SU-DHL-6 (cell line): ENCODE data around the gene TIMM44.
A peak's percentile ranks its signal among the peaks of the same experiment; 100 is the strongest.

ENCODE experiments used
- H2AFZ ChIP-seq: fragments of 200-600 bp; sonication (generic); 2 replicates; pipeline ENCODE4 v1.6.1; 2014; ENCODE audit warnings: low read depth, mild to moderate bottlenecking, moderate library complexity, mixed read lengths, antibody characterized with exemption, low read length; ENCODE audit not compliant: severe bottlenecking
- H3F3A ChIP-seq: fragments of 200-600 bp; shearing (Covaris generic); 2 replicates; pipeline ENCODE4 v1.6.0; 2016; ENCODE audit warnings: antibody characterized with exemption, mild to moderate bottlenecking; ENCODE audit not compliant: insufficient read depth
- H3K27ac ChIP-seq: fragments of 200-600 bp; sonication (generic); 2 replicates; pipeline ENCODE4 v1.5.1; 2016; ENCODE audit warnings: low read depth, mild to moderate bottlenecking, low read length, moderate library complexity, mixed read lengths
- H3K27me3 ChIP-seq: fragments of 200-600 bp; sonication (generic), shearing (Covaris generic); 2 replicates; pipeline ENCODE4 v1.6.0; 2014; ENCODE audit warnings: mild to moderate bottlenecking, low read length
- H3K36me3 ChIP-seq: fragments of 200-600 bp; sonication (generic); 2 replicates; pipeline ENCODE4 v1.6.1; 2014; ENCODE audit warnings: mild to moderate bottlenecking, low read length, mixed read lengths
- H3K4me2 ChIP-seq: fragments of 300-600, 200-600 bp; shearing (Covaris generic), sonication (generic); 2 replicates; pipeline ENCODE4 v1.6.0; 2014; ENCODE audit warnings: low read length, low read depth, mild to moderate bottlenecking; ENCODE audit not compliant: poor library complexity, severe bottlenecking
- H3K4me3 ChIP-seq: fragments of 200-600 bp; sonication (generic); 2 replicates; pipeline ENCODE4 v1.5.1; 2014; ENCODE audit warnings: antibody characterized with exemption, low read length, mild to moderate bottlenecking, mixed read lengths; ENCODE audit not compliant: insufficient read depth, poor library complexity, severe bottlenecking
- H3K79me2 ChIP-seq: fragments of 200-600 bp; sonication (generic); 2 replicates; pipeline ENCODE4 v1.6.1; 2014; ENCODE audit warnings: mild to moderate bottlenecking, low read length, moderate library complexity; ENCODE audit not compliant: insufficient read depth
- H3K9ac ChIP-seq: fragments of 200-600 bp; sonication (generic); 2 replicates; pipeline ENCODE4 v1.7.0; 2014; ENCODE audit warnings: mild to moderate bottlenecking, low read length
- H3K9me2 ChIP-seq: fragments of 200-600 bp; sonication (generic); replicated peaks from 2 replicates; pipeline ENCODE4 v1.6.1; 2014; ENCODE audit warnings: low read length; ENCODE audit not compliant: insufficient read depth
- H3K9me3 ChIP-seq: fragments of 200-600 bp; sonication (generic); 2 replicates; pipeline ENCODE4 v1.6.1; 2014; ENCODE audit warnings: low read length, mixed read lengths; ENCODE audit not compliant: insufficient read depth
- H4K20me1 ChIP-seq: fragments of 200-600 bp; sonication (generic); 2 replicates; pipeline ENCODE4 v1.6.1; 2014; ENCODE audit warnings: low read depth, mild to moderate bottlenecking, antibody characterized with exemption, low read length, moderate library complexity, mixed read lengths
- EZH2phosphoT487 ChIP-seq: fragments of 200-600 bp; sonication (generic), shearing (Covaris generic); conservative IDR thresholded peaks from 2 replicates; pipeline ENCODE4 v1.6.1; 2018; ENCODE audit warnings: mild to moderate bottlenecking, antibody characterized with exemption, low read length, moderate library complexity, mixed read lengths
- TF ChIP-seq, protein P1 (sequence below): fragments of 200-600 bp; sonication (generic); IDR thresholded peaks from one replicate; pipeline ENCODE4 v1.5.1; 2017; ENCODE audit warnings: antibody characterized with exemption, mild to moderate bottlenecking, low read length, moderate library complexity; ENCODE audit not compliant: insufficient read depth, poor library complexity, severe bottlenecking

Gene TIMM44

DNA sequence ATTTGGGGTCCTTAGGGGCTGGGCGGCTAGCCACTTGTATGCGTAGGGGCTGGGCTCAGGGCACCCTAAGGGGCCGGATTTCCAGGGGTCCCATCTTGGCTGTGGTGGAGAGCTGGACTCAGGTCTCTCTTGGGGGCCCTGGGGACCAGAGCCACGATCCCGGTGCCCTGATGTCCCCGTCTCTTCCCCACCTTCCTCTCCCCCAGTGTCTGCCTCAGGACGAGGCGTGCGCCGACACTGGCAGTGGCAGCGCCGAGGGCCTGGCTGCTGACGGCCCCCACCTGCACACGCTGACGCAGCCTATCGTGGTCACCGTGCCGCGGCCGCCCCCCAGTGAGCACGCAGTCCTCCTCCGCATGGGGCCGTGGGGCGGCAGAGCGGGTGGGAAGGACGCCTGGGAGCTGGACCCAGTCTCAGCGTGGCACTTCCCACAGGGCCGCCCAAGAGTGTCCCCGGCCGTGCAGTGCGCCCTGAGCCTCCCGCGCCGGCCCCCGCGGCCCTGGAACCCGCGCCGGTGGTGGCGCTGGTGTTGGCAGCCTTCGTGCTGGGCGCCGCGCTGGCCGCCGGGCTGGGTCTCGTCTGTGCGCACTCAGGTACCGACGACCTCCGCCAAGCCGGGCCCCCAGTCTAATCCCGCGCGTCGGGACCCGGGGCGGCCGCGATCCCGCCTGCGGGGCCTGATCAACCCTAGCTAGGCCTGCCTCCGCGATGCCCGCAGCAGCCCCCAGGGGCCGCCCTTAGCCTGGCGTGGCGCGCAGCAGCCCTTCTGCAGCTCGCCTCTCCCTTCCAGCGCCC lies 26.0 kb downstream of the TIMM44 start:
- Histone ChIP-seq H3K9me2 (no peaks in the 10 kb centered on the region), H3K27ac (no peak overlapping the region), H4K20me1 (no peaks in the 10 kb centered on the region), H3K36me3 (no peaks in the 10 kb centered on the region), H3K4me2 (no peak overlapping the region), H3F3A (0 out of 2 replicates have a peak, but pooled peaks cover 3% of the 10 kb centered on the region), H3K9me3 (no peaks in the 10 kb centered on the region), H3K4me3 (no peak overlapping the region), H3K79me2 (no peaks in the 10 kb centered on the region), H2AFZ (no peak overlapping the region), H3K27me3 (no peaks in the 10 kb centered on the region), H3K9ac (no peak overlapping the region)
- TF ChIP-seq, protein P1, sequence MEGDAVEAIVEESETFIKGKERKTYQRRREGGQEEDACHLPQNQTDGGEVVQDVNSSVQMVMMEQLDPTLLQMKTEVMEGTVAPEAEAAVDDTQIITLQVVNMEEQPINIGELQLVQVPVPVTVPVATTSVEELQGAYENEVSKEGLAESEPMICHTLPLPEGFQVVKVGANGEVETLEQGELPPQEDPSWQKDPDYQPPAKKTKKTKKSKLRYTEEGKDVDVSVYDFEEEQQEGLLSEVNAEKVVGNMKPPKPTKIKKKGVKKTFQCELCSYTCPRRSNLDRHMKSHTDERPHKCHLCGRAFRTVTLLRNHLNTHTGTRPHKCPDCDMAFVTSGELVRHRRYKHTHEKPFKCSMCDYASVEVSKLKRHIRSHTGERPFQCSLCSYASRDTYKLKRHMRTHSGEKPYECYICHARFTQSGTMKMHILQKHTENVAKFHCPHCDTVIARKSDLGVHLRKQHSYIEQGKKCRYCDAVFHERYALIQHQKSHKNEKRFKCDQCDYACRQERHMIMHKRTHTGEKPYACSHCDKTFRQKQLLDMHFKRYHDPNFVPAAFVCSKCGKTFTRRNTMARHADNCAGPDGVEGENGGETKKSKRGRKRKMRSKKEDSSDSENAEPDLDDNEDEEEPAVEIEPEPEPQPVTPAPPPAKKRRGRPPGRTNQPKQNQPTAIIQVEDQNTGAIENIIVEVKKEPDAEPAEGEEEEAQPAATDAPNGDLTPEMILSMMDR: peak; percentile 17
- TF ChIP-seq EZH2phosphoT487: no peak

DNA sequence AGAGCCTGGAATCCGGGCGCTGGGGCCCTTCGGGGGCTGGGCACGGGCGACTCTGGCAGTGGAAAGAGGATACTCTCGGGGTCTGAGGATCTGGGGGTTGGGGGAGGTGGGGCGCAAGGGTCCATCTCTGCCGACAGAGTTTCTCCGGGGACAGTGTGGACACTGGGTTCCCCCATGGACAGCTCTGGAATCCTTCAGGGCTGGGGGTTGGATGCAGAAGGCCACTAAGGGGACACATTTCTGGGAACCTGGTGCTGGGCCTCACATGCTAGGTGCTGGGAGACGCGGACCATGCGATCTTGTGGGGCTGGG lies 26.6 kb downstream of the TIMM44 start:
- Histone ChIP-seq H3K27me3 (no peaks in the 10 kb centered on the region), H3F3A (0 out of 2 replicates have a peak, but pooled peaks cover 3% of the 10 kb centered on the region), H3K9me3 (no peaks in the 10 kb centered on the region), H3K9me2 (no peaks in the 10 kb centered on the region), H3K4me2 (peak overlapping the region; percentile 38), H2AFZ (no peak overlapping the region), H3K9ac (no peak overlapping the region), H3K79me2 (no peaks in the 10 kb centered on the region), H4K20me1 (no peaks in the 10 kb centered on the region), H3K4me3 (no peak overlapping the region), H3K36me3 (no peaks in the 10 kb centered on the region), H3K27ac (no peak overlapping the region)
- TF ChIP-seq, protein P1: no peak
- peak; percentile 17; the same call in 1 of the 2 replicates for TF ChIP-seq EZH2phosphoT487

DNA sequence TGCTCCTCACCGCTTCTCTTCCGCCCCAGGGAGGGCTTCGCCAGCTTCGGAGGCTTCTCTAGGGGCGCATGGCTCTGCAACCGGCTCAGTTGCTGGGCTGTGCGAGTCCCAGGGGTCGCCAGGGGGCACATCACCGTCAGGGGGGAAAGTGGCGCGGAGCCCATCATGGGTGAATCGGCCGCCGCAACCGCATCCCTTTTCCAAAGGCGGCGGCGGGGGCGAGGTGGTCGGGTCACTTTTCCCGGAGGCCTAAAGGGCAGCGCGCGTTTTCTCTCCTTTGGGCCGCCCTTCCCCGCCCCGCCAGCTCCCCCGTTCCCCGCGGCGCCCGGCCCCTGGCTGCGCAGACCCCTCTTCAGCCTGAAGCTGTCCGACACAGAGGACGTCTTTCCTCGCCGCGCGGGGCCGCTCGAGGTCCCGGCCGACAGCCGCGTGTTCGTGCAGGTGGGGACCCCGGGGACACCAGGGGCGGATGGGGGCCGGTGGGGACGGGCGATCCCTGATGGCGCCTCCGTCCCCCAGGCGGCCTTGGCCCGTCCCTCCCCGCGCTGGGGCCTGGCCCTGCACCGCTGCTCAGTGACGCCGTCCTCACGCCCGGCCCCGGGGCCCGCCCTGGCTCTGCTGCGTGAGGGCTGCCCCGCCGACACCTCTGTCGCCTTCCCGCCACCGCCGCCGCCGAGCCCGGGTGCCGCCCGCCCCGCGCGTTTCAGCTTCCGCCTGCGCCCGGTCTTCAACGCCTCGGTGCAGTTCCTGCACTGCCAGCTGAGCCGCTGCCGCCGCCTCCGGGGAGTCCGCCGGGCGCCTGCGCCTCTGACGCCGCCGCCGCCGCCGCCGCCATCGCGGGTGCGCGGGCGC lies 27.1 kb downstream of the TIMM44 start:
- no peak overlapping the region for H3K27ac ChIP-seq
- peak overlapping the region; percentile 38 for H3K4me2 ChIP-seq
- no peaks in the 10 kb centered on the region for H3K36me3 ChIP-seq
- no peak overlapping the region for H3K4me3 ChIP-seq
- no peaks in the 10 kb centered on the region for H4K20me1 ChIP-seq
- 0 out of 2 replicates have a peak, but pooled peaks have one; percentile 96 for TF ChIP-seq EZH2phosphoT487
- TF ChIP-seq, protein P1: no peak
- no peak overlapping the region for H2AFZ ChIP-seq
- peak overlapping the region; percentile 28; the same call in 1 of the 2 replicates for H3K9ac ChIP-seq
- 0 out of 2 replicates have a peak, but pooled peaks cover 3% of the 10 kb centered on the region for H3F3A ChIP-seq
- no peaks in the 10 kb centered on the region for H3K9me2 ChIP-seq
- H3K79me2 ChIP-seq: no peaks in the 10 kb centered on the region
- H3K9me3 ChIP-seq: no peaks in the 10 kb centered on the region
- no peaks in the 10 kb centered on the region for H3K27me3 ChIP-seq
